H1 (cell line): ENCODE data around the gene METTL9. TPM values are rescaled to one million over a fixed set of nuclear protein-coding genes. Genes with fewer than 3 reads are reported as not detected.

Experiments used
- MAFK ChIP-seq: IDR thresholded peaks from 2 replicates; pipeline ENCODE4 v1.6.1; 2012; ENCODE audit warnings: low read depth, mild to moderate bottlenecking, improper control_type of control experiment, low read length
- MAX ChIP-seq: IDR thresholded peaks from 2 replicates; pipeline ENCODE4 v1.6.1; 2012; ENCODE audit warnings: inconsistent platforms
- SIX5 ChIP-seq: IDR thresholded peaks from 2 replicates; pipeline ENCODE4 v1.6.1; 2011; ENCODE audit warnings: mild to moderate bottlenecking, low read depth, low read length
- polyA plus RNA-seq, 7 experiments: library from polyadenylated mRNA; depleted of rRNA in 3 of 7; stranded (reverse) in 5 of 7; unstranded in 2 of 7; fragments of >200 nt in 5 of 7; fragments of 200-250 nt in 2 of 7; gene quantifications; 1 replicate in 5 of 7; 2 replicates in 1 of 7; 4 replicates in 1 of 7; pipeline versions ENCODE4 v1.2.1 to v1.2.3, GENCODE V29; 2011 to 2013; ENCODE audit warnings: missing spikeins in 2 of 7, mixed read lengths in 2 of 7
- total RNA-seq: library from RNA; stranded (reverse); fragmentation: NEBNext Ultra II Directional; extraction: Animal tissue kit (Norgen Biotek cat#: 25700); gene quantifications from 2 replicates; pipeline ENCODE4 v1.2.1, GENCODE V29; 2021

The METTL9 gene
- total and polyA plus RNA-seq, 2 of the 8 experiments (the other 6 are each of a cell fraction or from before 2014, with no cell fraction given) = 45.4 to 112 TPM

DNA sequence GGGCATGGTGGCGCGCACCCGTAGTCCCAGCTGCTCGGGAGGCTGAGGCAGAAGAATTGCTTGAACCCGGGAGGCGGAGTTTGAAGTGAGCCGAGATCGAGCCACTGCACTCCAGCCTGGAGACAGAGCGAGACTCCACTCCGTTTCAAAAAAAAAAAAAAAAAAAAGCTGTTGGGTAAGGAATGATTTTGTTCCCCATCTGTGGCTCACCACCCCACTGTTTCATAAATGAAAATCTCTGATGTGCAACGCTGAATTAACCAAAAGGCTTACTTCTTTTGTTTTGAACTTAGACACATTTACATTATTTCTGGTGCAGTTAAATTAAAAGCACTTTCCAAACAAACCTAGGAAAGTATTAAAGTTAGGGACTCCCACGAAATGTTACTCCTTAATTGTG lies 1.2 kb upstream of the METTL9 start (continued):
- no peak for TF ChIP-seq SIX5
- TF ChIP-seq MAX = no peak
- TF ChIP-seq MAFK = no peak
